Measurements from ENCODE around the gene SGMS1.

Gene SGMS1

GRCh38 chr10:50605951-50606270 is 17.8 kb downstream of the SGMS1 start:
- DNase-seq, result no peak

GRCh38 chr10:50605269-50605950 is 18.3 kb downstream of the SGMS1 start:
- DNase-seq, result no peak

GRCh38 chr10:50604809-50605208 is 18.9 kb downstream of the SGMS1 start:
- DNase-seq, result no peak

GRCh38 chr10:50604049-50604640 is 19.6 kb downstream of the SGMS1 start:
- no peak for DNase-seq

- DNase-seq, result no peak
Measured at GRCh38 chr10:50603151-50603850, 20.5 kb downstream of the SGMS1 start.

GRCh38 chr10:50601974-50602373 is 21.8 kb downstream of the SGMS1 start:
- no peak for DNase-seq

- no peak for DNase-seq
Measured at GRCh38 chr10:50600831-50601477, 22.8 kb downstream of the SGMS1 start.

- no peak for DNase-seq
Measured at GRCh38 chr10:50600286-50600685, 23.5 kb downstream of the SGMS1 start.

- DNase-seq, result no peak
Measured at GRCh38 chr10:50596897-50597296, 26.9 kb downstream of the SGMS1 start.

GRCh38 chr10:50596456-50596855 is 27.3 kb downstream of the SGMS1 start:
- no peak for DNase-seq

- no peak for DNase-seq
Measured at GRCh38 chr10:50595785-50596184, 28.0 kb downstream of the SGMS1 start.

GRCh38 chr10:50593523-50594376 is 30.0 kb downstream of the SGMS1 start:
- no peak for DNase-seq

- DNase-seq, result no peak
Measured at GRCh38 chr10:50592961-50593418, 30.8 kb downstream of the SGMS1 start.

GRCh38 chr10:50590935-50591334 is 32.8 kb downstream of the SGMS1 start:
- no peak for DNase-seq

- no peak for DNase-seq
Measured at GRCh38 chr10:50586740-50587088, 37.0 kb downstream of the SGMS1 start.

GRCh38 chr10:50585921-50586739 is 37.6 kb downstream of the SGMS1 start:
- DNase-seq, result no peak

- DNase-seq, result no peak
Measured at GRCh38 chr10:50582766-50583762, 40.7 kb downstream of the SGMS1 start.

- no peak for DNase-seq
Measured at GRCh38 chr10:50582046-50582445, 41.7 kb downstream of the SGMS1 start.

- DNase-seq, result no peak
Measured at GRCh38 chr10:50580262-50580891, 43.4 kb downstream of the SGMS1 start.

All from effector CD8-positive, alpha-beta T cell (primary cell).